NCI-H460 (cell line): Measurements from ENCODE around the gene AP1B1. TPM values are rescaled to one million over a fixed set of nuclear protein-coding genes. Genes with fewer than 3 reads are reported as not detected.

Source experiments
- DNase-seq: peaks from one replicate; pipeline ENCODE4 v3.0.0-alpha.2; 2016; ENCODE audit warnings: low read depth; ENCODE audit errors: extremely low read depth
- total RNA-seq: library from RNA; depleted of rRNA; stranded (reverse); fragments of >200 nt; shearing (Covaris generic); gene quantifications from 2 replicates; pipeline ENCODE4 v1.2.3, GENCODE V29; 2014

Gene AP1B1
- total RNA-seq, 1 experiment from 2014 or later, result 28.6 TPM

GRCh38 chr22:29315286-29316140 lies 72.9 kb downstream of the AP1B1 start, which contains the start of gene RASL10A:
Gene RASL10A, minus strand, starts transcription at chr22:29315697. Its CDS starts 451 bp downstream, at chr22:29315246.
- DNase-seq, result no peak

DNA sequence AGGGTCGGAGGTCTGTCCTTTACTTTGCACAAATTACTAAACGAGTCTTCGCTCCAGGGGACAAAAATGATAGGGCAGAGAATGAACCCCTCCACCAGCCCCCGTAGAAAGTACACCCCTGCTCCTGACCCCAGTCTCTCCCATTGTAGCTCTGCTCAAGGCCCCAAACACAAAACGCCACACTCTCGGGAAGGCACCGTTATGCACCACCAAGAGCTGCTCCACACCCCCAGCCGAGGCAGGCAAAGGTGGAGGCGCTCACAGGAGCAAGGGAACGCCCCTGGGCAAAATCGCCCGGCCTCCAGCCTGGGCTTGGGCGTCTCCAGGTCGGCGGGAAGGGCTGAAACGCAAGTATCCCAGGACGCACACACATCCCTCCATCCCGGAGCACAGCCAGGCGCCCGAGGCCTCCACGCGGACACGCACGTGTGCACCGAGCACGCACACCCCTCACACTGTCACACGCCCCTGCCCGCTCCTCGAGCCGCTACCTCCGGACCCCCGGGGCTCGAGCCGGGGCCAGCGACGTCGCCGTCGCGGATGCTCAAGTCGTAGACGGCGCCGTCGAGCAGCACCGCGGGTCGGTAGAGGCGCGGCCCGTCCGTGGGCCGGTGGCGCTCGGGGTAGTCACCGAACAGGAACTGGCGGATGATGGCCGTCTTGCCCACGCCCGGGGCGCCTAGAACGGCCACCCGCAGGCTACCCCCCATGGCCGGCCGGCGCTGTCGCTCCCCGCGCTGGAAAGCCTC lies 73.7 kb downstream of the AP1B1 start:
- no peak for DNase-seq

GRCh38 chr22:29313576-29314466 lies 74.5 kb downstream of the AP1B1 start:
- no peak for DNase-seq

- no peak for DNase-seq
Observed at GRCh38 chr22:29313126-29313575, 75.2 kb downstream of the AP1B1 start.

GRCh38 chr22:29312218-29313125 lies 75.9 kb downstream of the AP1B1 start:
- no peak for DNase-seq

GRCh38 chr22:29311464-29312217 lies 76.7 kb downstream of the AP1B1 start:
- DNase-seq, result no peak

- DNase-seq, result peak; percentile 73
Observed at GRCh38 chr22:29310863-29311339, 77.5 kb downstream of the AP1B1 start.

DNA sequence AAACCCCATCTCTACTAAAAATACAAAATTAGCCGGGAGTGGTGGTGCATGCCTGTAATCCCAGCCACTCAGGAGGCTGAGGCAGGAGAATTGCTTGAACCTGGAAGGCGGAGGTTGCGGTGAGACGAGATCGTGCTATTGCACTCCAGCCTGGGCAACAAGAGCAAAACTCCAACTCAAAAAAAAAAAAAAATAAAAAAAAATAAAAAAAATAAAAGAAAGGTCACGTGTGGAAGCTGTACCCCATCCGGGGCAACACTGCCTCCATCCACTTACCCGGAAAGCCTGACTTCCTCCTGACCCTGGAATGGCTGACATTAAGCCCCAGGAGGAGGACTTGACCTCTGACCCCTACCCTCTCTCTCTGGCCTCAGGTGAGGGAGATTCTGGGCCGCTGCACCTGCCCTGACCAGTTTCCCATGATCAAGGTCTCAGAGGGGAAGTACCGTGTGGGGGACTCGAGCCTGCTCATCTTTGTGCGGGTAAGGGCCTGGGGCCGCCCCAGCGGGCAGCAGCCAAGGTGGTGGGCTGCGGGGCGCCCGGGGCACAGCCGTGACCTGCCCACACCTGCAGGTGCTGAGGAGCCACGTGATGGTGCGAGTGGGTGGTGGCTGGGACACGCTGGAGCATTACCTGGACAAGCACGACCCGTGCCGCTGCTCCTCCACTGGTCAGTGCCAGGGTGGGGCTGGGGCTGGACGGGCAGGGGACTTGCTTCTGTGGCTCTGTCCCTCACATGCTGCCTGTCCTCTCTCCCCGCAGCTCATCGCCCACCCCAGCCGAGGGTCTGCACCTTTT lies 78.1 kb downstream of the AP1B1 start:
- no peak for DNase-seq

DNA sequence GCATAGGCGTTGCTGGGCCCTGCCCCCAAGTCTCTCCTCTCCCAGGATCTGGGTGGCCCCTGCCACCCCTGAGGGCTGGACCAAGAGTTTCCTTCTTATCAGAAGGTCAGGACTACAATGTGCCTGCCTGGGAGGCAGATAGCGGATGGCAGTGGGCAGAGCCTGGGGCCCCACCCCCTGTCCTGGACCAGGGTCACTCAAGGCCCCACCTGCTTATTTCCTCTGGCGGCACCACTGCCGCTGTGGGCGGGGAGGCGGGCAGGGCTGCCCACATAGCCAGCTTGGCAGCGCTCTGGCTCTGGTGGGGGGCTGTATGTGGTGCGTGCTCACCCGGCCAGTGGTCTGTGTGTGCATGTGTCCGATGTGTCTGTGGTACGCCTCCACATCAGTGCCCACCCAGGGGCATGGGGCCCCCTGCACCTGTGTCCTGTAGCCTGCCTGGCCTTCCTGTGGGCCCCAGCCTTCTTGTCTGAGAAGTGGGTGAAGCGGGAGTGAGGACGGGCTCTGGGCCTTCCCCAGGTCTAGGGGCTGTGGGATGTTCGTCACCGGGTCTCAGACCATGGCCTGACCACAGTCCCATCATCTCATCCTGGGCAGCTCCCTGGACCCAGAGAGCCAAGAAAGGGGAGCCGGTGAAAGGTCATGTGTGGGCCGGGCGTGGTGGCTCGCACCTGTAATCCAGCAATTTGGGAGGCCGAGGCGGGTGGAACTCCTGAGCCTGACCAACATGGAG lies 78.9 kb downstream of the AP1B1 start:
- no peak for DNase-seq

- no peak for DNase-seq
Observed at GRCh38 chr22:29308791-29309262, 79.5 kb downstream of the AP1B1 start.

- DNase-seq, result no peak
Observed at GRCh38 chr22:29308148-29308790, 80.1 kb downstream of the AP1B1 start.

DNA sequence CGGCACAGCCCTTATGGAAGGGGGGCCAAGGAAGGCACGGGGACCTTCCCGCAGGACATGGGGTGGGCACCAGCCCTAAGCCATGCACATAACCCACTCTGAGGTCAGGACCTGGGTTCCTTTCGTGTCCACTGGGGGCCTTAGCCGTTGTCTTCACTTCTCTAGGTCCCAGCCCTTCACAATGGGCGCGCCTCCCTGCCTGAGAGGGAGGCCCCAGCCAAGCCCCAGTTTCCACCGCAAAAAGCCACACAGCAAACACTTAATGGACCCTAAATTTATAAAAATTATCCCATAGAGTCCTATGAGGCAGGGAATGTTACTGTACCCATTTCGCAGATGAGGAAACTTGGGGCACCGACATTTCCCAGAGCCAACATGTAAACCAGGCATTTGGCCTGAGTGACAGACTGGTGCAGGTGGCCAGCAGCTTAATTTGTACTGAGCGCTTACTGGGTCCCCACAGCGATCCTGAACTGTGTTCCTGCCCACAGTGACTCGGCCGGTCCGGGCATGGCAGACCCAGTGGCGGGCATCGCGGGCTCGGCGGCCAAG lies 80.7 kb downstream of the AP1B1 start:
- DNase-seq, result no peak

DNA sequence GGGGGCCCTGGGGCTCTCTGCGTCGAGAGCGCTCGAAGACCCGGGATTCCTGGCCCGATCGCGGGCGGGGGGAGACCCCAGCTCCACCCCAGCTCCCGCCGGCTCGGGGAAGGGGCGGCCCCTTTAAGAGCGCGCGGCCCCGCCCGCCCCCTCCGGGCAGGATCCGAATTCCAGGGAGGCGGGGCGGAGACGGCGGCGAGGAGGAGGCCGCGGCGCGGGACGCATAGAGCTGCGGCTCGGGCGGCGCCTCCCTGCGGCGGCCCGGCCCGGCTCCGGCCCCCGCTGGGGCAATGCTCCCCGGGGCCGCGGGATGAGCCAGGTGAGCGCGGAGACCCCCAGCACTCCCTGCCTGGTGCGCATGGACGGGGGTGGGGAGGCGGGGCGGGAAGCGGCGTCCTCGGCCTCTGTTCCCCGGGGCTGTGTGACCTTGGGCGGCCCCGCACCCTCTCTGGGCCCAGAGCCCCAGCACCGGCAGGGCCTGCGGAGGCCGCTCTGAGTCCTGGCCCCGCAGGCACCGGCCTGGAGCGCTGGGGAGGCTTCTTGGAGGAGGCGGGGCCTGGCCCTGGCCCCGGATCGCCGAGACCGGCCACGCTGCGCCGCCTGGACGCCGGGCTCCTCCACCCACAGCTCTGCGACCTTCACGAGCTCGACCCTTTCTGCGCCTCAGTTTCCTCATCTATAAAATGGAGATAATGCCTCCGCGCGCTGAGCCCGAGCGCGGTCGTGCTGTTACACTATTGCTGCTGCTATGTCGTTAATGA lies 81.4 kb downstream of the AP1B1 start:
- DNase-seq, result peak; percentile 61

DNA sequence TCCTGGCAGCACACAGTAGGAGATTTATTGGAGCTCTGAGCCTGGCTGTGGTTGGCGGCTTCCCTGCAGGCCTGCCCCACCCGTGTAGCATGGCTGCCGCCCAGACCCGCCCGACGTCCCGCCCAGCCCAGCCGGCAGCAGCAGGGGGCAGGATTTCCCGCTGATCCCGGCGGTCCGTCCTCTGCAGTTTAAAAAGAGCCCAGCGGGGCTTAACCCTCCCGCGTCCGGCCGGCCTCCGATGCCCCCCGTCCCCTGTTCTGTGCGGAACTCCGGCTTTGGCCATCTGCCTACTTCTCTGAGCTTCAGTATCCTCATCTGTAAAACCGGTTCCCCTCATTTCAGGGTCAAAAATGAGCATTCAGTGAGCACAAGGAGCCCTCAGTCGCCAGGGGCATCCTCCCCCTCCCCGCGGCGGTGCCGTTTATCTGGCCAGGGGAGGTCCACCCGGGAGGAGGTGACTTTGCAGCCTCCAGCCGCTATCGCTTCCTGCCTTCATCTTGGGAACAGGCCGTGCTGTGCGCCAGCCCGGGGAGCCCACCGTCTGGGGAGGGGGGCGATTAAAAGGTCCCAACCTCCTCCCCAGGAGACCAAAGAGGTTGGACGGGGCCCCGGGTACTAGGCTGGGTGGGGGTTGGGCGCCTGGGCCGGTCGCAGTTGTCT lies 82.1 kb downstream of the AP1B1 start, which contains the start of gene GAS2L1:
GAS2L1 (plus strand) TSS at position 476 of the 660 bp plus-strand sequence. CDS start 1,456 bp downstream, outside the sequence.
- peak; percentile 51 for DNase-seq

- no peak for DNase-seq
Observed at GRCh38 chr22:29305836-29306174, 82.6 kb downstream of the AP1B1 start.
